Measurements from ENCODE around the gene UIMC1.
"Not testable (repeated sequence)": the region's sequence is repeated elsewhere in the genome, so short reads cannot be mapped to it uniquely, and the experiment has no call there.

Gene UIMC1

GRCh38 chr5:177006265-177006972 is at the start of gene UIMC1:
Gene UIMC1 (minus strand): TSS chr5:177006779. CDS start chr5:176982615, 24,164 bp downstream.
- DNase-seq = peak; percentile 99

- no peak for DNase-seq
These were observed 42.7 kb upstream of the UIMC1 start for GRCh38 chr5:177049285-177049684.

- DNase-seq = not testable (repeated sequence)
These were observed 42.0 kb upstream of the UIMC1 start for GRCh38 chr5:177048531-177048930.

GRCh38 chr5:177045631-177046030 is 39.1 kb upstream of the UIMC1 start:
- no peak for DNase-seq

GRCh38 chr5:177044641-177045040 is 38.1 kb upstream of the UIMC1 start:
- no peak for DNase-seq

GRCh38 chr5:177043958-177044357 is 37.4 kb upstream of the UIMC1 start:
- no peak for DNase-seq

- DNase-seq = no peak
These were observed 36.5 kb upstream of the UIMC1 start for GRCh38 chr5:177043114-177043513.

- DNase-seq = no peak
These were observed 35.4 kb upstream of the UIMC1 start for GRCh38 chr5:177041936-177042335.

GRCh38 chr5:177040814-177041420 is 34.3 kb upstream of the UIMC1 start:
- DNase-seq = no peak

- DNase-seq = no peak
These were observed 30.3 kb upstream of the UIMC1 start for GRCh38 chr5:177036921-177037320.

GRCh38 chr5:177036443-177036842 is 29.9 kb upstream of the UIMC1 start:
- DNase-seq = no peak

GRCh38 chr5:177035976-177036375 is 29.4 kb upstream of the UIMC1 start:
- no peak for DNase-seq

GRCh38 chr5:177029498-177029897 is 22.9 kb upstream of the UIMC1 start:
- DNase-seq = no peak

GRCh38 chr5:177027665-177028064 is 21.1 kb upstream of the UIMC1 start:
- no peak for DNase-seq

GRCh38 chr5:177025101-177025601 is 18.6 kb upstream of the UIMC1 start:
- DNase-seq = no peak

- DNase-seq = no peak
These were observed 18.0 kb upstream of the UIMC1 start for GRCh38 chr5:177024559-177024958.

GRCh38 chr5:177023303-177023664 is 16.7 kb upstream of the UIMC1 start:
- peak; percentile 53 for DNase-seq

- peak; percentile 98 for DNase-seq
These were observed 16.1 kb upstream of the UIMC1 start, which contains the start of gene ZNF346 for GRCh38 chr5:177022386-177023302. Gene ZNF346 (plus strand): TSS chr5:177022696. CDS start chr5:177022739, 43 bp downstream.

GRCh38 chr5:177020033-177020432 is 13.5 kb upstream of the UIMC1 start:
- no peak for DNase-seq

GRCh38 chr5:177018341-177018740 is 11.8 kb upstream of the UIMC1 start:
- peak; percentile 29 for DNase-seq

GRCh38 chr5:177015156-177015555 is 8.6 kb upstream of the UIMC1 start:
- DNase-seq = no peak

- DNase-seq = no peak
These were observed 3.6 kb upstream of the UIMC1 start for GRCh38 chr5:177010153-177010552.

GRCh38 chr5:177008716-177009115 is 2.1 kb upstream of the UIMC1 start:
- no peak for DNase-seq
